Hematopoietic multipotent progenitor cell treated with erythropoietin and hydrocortisone succinate and interleukin-3 and kit ligand, for 17 days (in vitro differentiated cells): ENCODE measurements around the gene SEPSECS.

ENCODE experiments used
- DNase-seq: peaks from one replicate; pipeline ENCODE4 v3.0.0-alpha.2; 2015; ENCODE audit warnings: low spot score

The SEPSECS gene

GRCh38 chr4:25081866-25082471 lies 78.3 kb downstream of the SEPSECS start:
- no peak for DNase-seq

DNA sequence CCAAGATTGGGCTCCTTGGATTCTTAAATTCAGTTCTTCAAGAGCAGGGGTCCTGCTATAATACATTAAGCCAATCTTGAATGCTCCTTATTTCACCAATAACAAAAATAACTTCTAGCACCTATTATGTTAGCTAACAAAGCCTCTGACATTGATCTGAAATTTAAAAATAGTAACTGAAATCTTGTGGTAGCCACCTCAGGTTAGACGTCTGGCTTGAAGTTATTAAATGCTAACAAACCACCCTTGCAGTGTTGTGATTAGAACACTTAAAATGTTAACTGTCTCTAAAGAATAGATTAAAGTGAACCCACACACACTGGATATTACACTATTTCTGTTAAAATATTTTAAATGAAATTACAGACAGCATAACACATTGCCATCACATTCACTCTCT lies 79.7 kb downstream of the SEPSECS start:
- DNase-seq = no peak

- DNase-seq = no peak
Measured at GRCh38 chr4:25078523-25078922, 81.7 kb downstream of the SEPSECS start.

- no peak for DNase-seq
Measured at GRCh38 chr4:25076625-25077398, 83.4 kb downstream of the SEPSECS start.

DNA sequence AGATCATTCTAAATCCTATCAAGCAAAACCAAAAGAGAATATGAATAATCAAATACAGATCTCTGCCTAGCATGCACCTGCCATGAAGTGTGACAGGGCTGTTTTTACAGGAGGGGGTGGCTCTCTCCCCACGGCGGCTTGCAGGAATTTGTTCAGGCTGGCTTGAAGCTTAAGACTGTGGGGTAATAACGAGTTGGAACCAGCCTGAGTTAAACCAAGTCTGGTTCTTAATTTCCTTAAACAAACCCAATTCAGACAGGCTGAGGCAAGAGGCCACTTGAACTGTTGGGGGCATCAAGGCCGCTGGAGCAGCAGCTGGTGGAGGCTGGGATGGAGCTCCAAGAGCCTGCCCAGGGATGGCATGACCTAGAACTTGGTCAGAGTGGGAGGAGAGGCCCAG lies 84.4 kb downstream of the SEPSECS start:
- DNase-seq = no peak

- DNase-seq = no peak
Measured at GRCh38 chr4:25075129-25075528, 85.1 kb downstream of the SEPSECS start.

DNA sequence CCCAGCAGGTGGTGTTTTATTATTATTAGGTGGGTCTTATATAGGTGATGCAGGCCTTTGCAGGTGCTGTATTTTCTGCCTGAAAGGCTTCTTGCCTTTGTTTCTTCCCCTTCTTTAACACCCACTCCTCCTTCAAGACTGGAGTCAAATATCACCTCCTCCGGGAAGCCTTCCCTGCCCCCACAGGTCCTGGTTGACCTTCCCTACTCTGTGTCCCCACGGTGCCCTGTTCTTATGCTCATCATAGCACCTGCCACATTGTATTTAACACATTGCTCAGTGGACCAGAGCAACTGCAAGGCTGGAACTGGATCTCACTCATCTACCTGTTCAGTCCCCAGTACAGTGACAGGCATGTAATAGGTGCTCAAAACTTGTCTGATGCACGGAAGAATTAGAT lies 89.7 kb downstream of the SEPSECS start:
- no peak for DNase-seq
